Daoy (cell line): ENCODE data around the gene SOX10. TPM values are rescaled to one million over a fixed set of nuclear protein-coding genes. Genes with fewer than 3 reads are reported as not detected.

Experiments used
- DNase-seq: peaks from one replicate; pipeline ENCODE4 v3.0.0-alpha.2; 2015; ENCODE audit warnings: low read depth
- total RNA-seq: library from RNA; depleted of rRNA; stranded (reverse); fragments of >200 nt; shearing (Covaris generic); gene quantifications from 2 replicates; pipeline ENCODE4 v1.2.3, GENCODE V29; 2014; rRNA removed

Gene SOX10
- total RNA-seq, 1 experiment from 2014 or later, result not detected

GRCh38 chr22:37931893-37932389 is 52.4 kb downstream of the SOX10 start:
- no peak for DNase-seq

GRCh38 chr22:37930952-37931440 is 53.4 kb downstream of the SOX10 start:
- DNase-seq, result no peak

- DNase-seq, result peak; percentile 22
These were observed 53.9 kb downstream of the SOX10 start for GRCh38 chr22:37930270-37930951.

- DNase-seq, result no peak
These were observed 55.0 kb downstream of the SOX10 start for GRCh38 chr22:37929390-37929789.

GRCh38 chr22:37927637-37927936 is 56.8 kb downstream of the SOX10 start:
- no peak for DNase-seq

- DNase-seq, result no peak
These were observed 57.4 kb downstream of the SOX10 start for GRCh38 chr22:37926771-37927636.

- no peak for DNase-seq
These were observed 58.0 kb downstream of the SOX10 start for GRCh38 chr22:37926358-37926757.

- no peak for DNase-seq
These were observed 58.6 kb downstream of the SOX10 start for GRCh38 chr22:37925767-37926166.

- no peak for DNase-seq
These were observed 59.0 kb downstream of the SOX10 start for GRCh38 chr22:37925330-37925729.

- no peak for DNase-seq
These were observed 59.8 kb downstream of the SOX10 start for GRCh38 chr22:37924386-37925065.

GRCh38 chr22:37923927-37924326 is 60.4 kb downstream of the SOX10 start:
- DNase-seq, result no peak

Other genes starting within 250 kb of the SOX10 start
- gene GCAT, start 176.6 kb downstream of the SOX10 start, total RNA-seq, result 44.5 and 44.9 TPM in 2 replicates
- gene GALR3, start 161.2 kb downstream of the SOX10 start, total RNA-seq, result not detected in 2 replicates
- 59.8 and 64.7 TPM in 2 replicates for gene ANKRD54, start 140.2 kb downstream of the SOX10 start, total RNA-seq
- 288 and 343 TPM in 2 replicates for gene EIF3L, start 135.1 kb downstream of the SOX10 start, total RNA-seq
- gene MICALL1, start 78.3 kb downstream of the SOX10 start, total RNA-seq, result 22.2 and 33.6 TPM in 2 replicates
- gene C22orf23, start 31.0 kb downstream of the SOX10 start, total RNA-seq, result 3.4 TPM in 1 of 2 replicates, not detected in the other
- gene POLR2F, start 30.9 kb downstream of the SOX10 start, total RNA-seq, result 138 and 183 TPM in 2 replicates
- gene PICK1, start 72.8 kb upstream of the SOX10 start, total RNA-seq, result 19.4 and 28.8 TPM in 2 replicates
- gene SLC16A8, start 99.6 kb upstream of the SOX10 start, total RNA-seq, result not detected in 2 replicates
- 16.2 and 16.8 TPM in 2 replicates for gene BAIAP2L2, start 126.1 kb upstream of the SOX10 start, total RNA-seq
- 2.8 and 3.9 TPM in 2 replicates for gene PLA2G6, start 197.3 kb upstream of the SOX10 start, total RNA-seq
- 42.0 and 54.1 TPM in 2 replicates for gene MAFF, start 217.4 kb upstream of the SOX10 start, total RNA-seq